Tibial nerve (tissue), 4 donors: ENCODE data around the gene OTUD5.

ENCODE experiments used
- CTCF ChIP-seq, 5 experiments: fragments of 200-600 bp in 3 of 5; fragments of 450-650 bp in 2 of 5; sonication (generic) in 3 of 5; IDR thresholded peaks; one replicate each; pipeline ENCODE4 v1.5.1; 2016 to 2019; ENCODE audit warnings: antibody characterized with exemption in 5 of 5, mild to moderate bottlenecking in 3 of 5, moderate library complexity in 2 of 5
- EP300 ChIP-seq, 2 donors: sonication (generic); formaldehyde crosslinking; IDR thresholded peaks; one replicate each; pipeline ENCODE4 v1.6.1; 2017; ENCODE audit warnings: antibody characterized with exemption in 2 of 2, mild to moderate bottlenecking in 1 of 2
- POLR2A ChIP-seq, 2 donors: fragments of 450-650 bp; IDR thresholded peaks; one replicate each; pipeline ENCODE4 v1.6.1; 2017; ENCODE audit warnings: antibody characterized with exemption in 2 of 2, mild to moderate bottlenecking in 2 of 2, moderate library complexity in 2 of 2

GRCh38 chrX:48939524-48940228 lies 17.7 kb downstream of the OTUD5 start:
- TF ChIP-seq CTCF (IDR thresholded peaks at IDR 0.05) (no peak), POLR2A (IDR thresholded peaks at IDR 0.05) (no peak), EP300 (IDR thresholded peaks at IDR 0.05) (no peak)
